Mucosa of descending colon (tissue), 3 donors: ENCODE measurements around the gene BARX2. TPM values are rescaled to one million over a fixed set of nuclear protein-coding genes. Genes with fewer than 3 reads are reported as not detected.

Experiments used
- ATAC-seq: fragments of 200-7000 bp; cut with Tn5 transposase; one replicate; pipeline ENCODE4 v1.9.1; 2020; ENCODE audit warnings: mild to moderate bottlenecking, moderate library complexity
- DNase-seq, 3 donors: peaks; one replicate each; pipeline ENCODE4 v3.0.0-alpha.2; 2020
- H3K36me3 ChIP-seq: fragments of 200-600 bp; one replicate; pipeline ENCODE4 v1.8.0; 2021; ENCODE audit warnings: low read depth, mild to moderate bottlenecking
- H3K4me1 ChIP-seq: fragments of 200-600 bp; one replicate; pipeline ENCODE4 v1.8.0; 2021; ENCODE audit warnings: low read depth, mild to moderate bottlenecking
- H3K4me3 ChIP-seq: fragments of 200-600 bp; one replicate; pipeline ENCODE4 v1.8.0; 2021; ENCODE audit warnings: mild to moderate bottlenecking
- H3K9me3 ChIP-seq: fragments of 200-600 bp; one replicate; pipeline ENCODE4 v1.8.0; 2021; ENCODE audit warnings: mild to moderate bottlenecking
- CTCF ChIP-seq: fragments of 200-600 bp; IDR thresholded peaks from one replicate; pipeline ENCODE4 v1.8.0; 2022; ENCODE audit warnings: antibody characterized with exemption, mild to moderate bottlenecking
- intact Hi-C, 2 donors: fragments of 100-400 bp; cut with DNase I in 1 of 2; cut with micrococcal nuclease in 1 of 2; formaldehyde crosslinking; loops; one replicate each; pipeline versions ENCODE4 v1.11.0 to v1.11.1; 2022; cut with DNase I, micrococcal nuclease
- total RNA-seq, 3 donors: library from RNA; stranded (reverse); fragmentation: NEBNext Ultra II Directional in 2 of 3; extraction: Animal tissue kit (Norgen Biotek cat#: 25700) in 2 of 3; gene quantifications; one replicate each; pipeline versions ENCODE4 v1.2.1 to v1.2.4, GENCODE V29; 2021 to 2023
- donor health status: DM: no; HTN: no; CAD: no; lungs with moderate emphysema.
- donor health status: DM: no; HTN: no; CAD: no.
- donor health status: DM: no; HTN: yes; CAD: no.

BARX2 gene
- total RNA-seq, 3 donors from 2014 or later: 10.8 to 25.6 (median 24.6) TPM

- Histone ChIP-seq H3K36me3 (no peaks in the 10 kb centered on the region), H3K9me3 (no peaks in the 10 kb centered on the region), H3K4me1 (peaks cover 12% of the 10 kb centered on the region), H3K4me3 (no peak overlapping the region)
- intact Hi-C loops: no loop called here
- no peak for DNase-seq
- ATAC-seq: no peak
- TF ChIP-seq CTCF: no peak
Observed at GRCh38 chr11:129455101-129455500, 79.5 kb downstream of the BARX2 start.

- no peak overlapping the region for H3K4me3 ChIP-seq
- H3K4me1 ChIP-seq: peaks cover 12% of the 10 kb centered on the region
- intact Hi-C loops: no loop called here
- no peak for TF ChIP-seq CTCF
- no peaks in the 10 kb centered on the region for H3K36me3 ChIP-seq
- no peak for DNase-seq
- no peak for ATAC-seq
- no peaks in the 10 kb centered on the region for H3K9me3 ChIP-seq
Observed at GRCh38 chr11:129455756-129456655, 80.4 kb downstream of the BARX2 start.

GRCh38 chr11:129457321-129457720, 81.7 kb downstream of the BARX2 start:
- peak in 1 of 3 donors; percentile 59 for DNase-seq

GRCh38 chr11:129458278-129458677, 82.6 kb downstream of the BARX2 start:
- Histone ChIP-seq H3K9me3 (no peaks in the 10 kb centered on the region), H3K4me3 (no peak overlapping the region), H3K4me1 (peaks cover 12% of the 10 kb centered on the region), H3K36me3 (no peaks in the 10 kb centered on the region)
- no peak for TF ChIP-seq CTCF
- ATAC-seq (peak; percentile 34), DNase-seq (peak in 1 of 3 donors; percentile 45)
- intact Hi-C loops: no loop called here

More at GRCh38 chr11:129457321-129457720, 81.7 kb downstream of the BARX2 start:
- intact Hi-C loops: no loop called here
- no peak for TF ChIP-seq CTCF
- Histone ChIP-seq H3K36me3 (no peaks in the 10 kb centered on the region), H3K9me3 (no peaks in the 10 kb centered on the region), H3K4me1 (peaks cover 12% of the 10 kb centered on the region), H3K4me3 (no peak overlapping the region)
- peak; percentile 83 for ATAC-seq

GRCh38 chr11:129458756-129459535, 83.3 kb downstream of the BARX2 start:
- ATAC-seq (peak; percentile 69), DNase-seq (peak; percentile 24 to 65 (median 40))

More at GRCh38 chr11:129458756-129459535, 83.3 kb downstream of the BARX2 start:
- peaks cover 12% of the 10 kb centered on the region for H3K4me1 ChIP-seq
- no peaks in the 10 kb centered on the region for H3K9me3 ChIP-seq
- no peak overlapping the region for H3K4me3 ChIP-seq
- intact Hi-C loops: no loop called here
- TF ChIP-seq CTCF: no peak
- no peaks in the 10 kb centered on the region for H3K36me3 ChIP-seq
